NCI-H748 treated with DMSO at 0.1 percent for 48 hours (cell line): ENCODE measurements around the gene SPOPL.
A peak's percentile ranks its signal among the peaks of the same experiment; 100 is the strongest.
"Not testable (repeated sequence)": the region's sequence is repeated elsewhere in the genome, so short reads cannot be mapped to it uniquely, and the experiment has no call there.

Source experiments
- DNase-seq: peaks from one replicate; lab custom pipeline; 2025; lab: John Stamatoyannopoulos, UW

Gene SPOPL

DNA sequence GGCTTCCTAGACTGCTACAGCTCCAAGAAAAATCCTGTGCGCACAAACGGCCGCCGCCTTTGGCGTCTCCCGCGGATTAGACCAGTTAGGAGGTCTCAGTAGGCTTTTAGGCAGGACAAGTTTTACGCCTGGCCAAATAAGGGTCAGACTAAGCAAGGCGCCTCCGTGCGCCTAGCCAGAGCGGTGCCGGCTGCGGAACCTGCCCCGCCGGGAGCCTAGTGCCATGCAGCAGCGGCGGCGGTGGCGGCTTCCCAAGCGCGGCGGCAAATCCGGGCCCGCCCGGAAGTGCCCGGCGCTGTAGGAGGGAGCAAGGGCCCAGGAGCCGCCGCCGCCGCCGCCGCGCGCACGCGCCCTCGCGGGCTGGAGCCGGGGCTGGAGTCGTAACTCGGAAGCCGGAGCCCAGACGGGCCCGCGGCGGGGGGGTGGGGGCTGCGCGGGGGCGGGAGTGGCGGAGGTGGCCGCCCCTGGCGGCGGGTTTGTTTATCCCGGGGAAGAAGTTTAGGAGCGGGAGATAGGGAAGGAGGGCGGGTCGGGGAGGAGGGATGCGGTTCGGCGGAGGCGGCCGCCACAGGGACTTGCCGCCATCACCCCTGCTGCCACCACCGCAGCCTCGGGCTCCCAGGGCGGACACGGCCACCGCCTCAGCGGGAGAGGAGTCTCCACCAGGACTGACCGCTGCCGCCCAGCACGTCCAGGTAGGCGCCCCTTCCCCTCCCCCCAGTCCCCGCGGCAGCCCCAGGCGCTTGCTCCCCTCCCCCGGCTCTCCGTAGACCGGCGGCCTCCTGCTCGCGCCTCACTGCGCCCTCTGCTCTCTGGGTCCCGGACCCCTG, at the start of gene SPOPL:
Gene SPOPL (plus strand): TSS at position 346 of the 830 bp plus-strand sequence. CDS start 48,447 bp downstream, outside the sequence.
- DNase-seq, result peak; percentile 67

GRCh38 chr2:138452324-138452723, 49.2 kb upstream of the SPOPL start:
- no peak for DNase-seq

- no peak for DNase-seq
These were observed 47.8 kb upstream of the SPOPL start for GRCh38 chr2:138453815-138454214.

DNA sequence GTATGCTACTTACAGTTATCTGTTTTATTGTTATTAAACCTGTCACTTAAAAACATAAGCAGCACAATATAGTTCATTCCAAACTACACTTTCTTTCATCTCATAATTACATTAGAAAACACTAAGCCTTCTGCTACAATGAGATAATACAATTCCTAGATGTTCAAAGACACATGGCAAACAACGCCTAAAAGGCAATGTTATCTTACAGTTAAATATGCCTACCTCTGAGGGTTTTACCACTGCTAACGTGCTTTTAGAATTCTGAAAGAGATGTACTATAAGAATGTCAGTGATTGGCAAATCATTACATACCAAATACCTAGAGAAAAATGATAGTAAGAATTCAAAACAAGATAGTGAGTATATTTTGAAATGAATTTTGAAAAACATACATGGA, 46.8 kb upstream of the SPOPL start:
- no peak for DNase-seq

- no peak for DNase-seq
These were observed 46.3 kb upstream of the SPOPL start for GRCh38 chr2:138455275-138455674.

DNA sequence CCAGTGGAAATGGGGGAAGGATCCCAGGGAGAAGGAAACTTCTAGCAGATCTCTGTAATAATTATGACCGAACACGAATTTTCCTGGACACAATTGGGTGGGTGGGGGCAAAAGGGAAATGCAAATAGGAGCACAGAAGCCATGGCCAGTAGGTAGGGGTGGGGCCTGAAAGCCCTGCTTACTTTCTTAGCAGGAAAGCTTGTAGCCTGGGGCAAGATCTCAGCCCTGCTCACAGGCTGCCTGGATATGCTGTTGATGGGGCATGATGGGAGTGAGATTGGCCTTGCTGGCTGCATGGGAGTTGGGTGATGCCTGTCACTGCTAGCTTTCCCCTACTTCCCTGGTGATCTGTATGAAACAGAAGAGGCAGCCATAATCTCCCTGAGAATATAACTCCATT, 45.9 kb upstream of the SPOPL start:
- no peak for DNase-seq

DNA sequence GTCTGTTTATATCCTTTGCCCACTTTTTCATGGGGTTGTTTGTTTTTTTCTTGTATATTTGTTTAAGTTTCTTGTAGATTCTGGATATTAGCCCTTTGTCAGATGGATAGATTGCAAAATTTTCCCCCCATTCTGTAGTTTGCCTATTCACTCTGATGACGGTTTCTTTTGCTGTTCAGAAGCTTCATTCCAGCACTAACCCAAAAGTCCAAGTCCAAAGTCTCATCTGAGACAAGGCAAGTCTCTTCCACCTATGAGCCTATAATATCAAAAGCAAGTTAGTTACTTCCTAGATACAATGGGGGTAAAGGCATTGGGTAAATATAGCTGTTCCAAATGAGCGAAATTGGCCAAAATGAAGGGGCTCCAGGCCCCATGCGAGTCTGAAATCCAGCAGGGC, 38.9 kb upstream of the SPOPL start:
- DNase-seq, result not testable (repeated sequence)

GRCh38 chr2:138468617-138469016, 33.0 kb upstream of the SPOPL start:
- DNase-seq, result no peak

DNA sequence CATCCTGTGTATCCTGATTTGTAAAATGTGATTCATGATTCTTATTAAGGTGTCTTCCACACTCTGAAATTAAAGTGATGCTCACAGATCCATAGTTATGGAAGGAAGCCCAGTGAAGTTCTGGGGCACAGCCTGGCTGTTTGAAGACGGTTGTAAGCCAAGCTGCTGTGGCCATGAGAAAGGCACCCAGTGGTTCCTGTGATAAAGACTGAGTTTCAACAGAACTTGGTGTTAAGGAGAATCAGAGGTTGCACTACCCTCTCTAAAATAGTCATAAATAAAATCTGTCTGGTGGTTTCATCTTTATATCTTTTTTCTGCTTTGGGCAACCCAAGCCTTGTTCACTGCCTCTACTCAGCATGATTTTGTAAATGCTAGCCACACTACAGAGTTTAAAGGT, 32.2 kb upstream of the SPOPL start:
- no peak for DNase-seq

- DNase-seq, result no peak
These were observed 30.6 kb upstream of the SPOPL start for GRCh38 chr2:138470941-138471340.

GRCh38 chr2:138474100-138474825, 27.3 kb upstream of the SPOPL start:
- no peak for DNase-seq

- no peak for DNase-seq
These were observed 26.2 kb upstream of the SPOPL start for GRCh38 chr2:138475277-138475776.

DNA sequence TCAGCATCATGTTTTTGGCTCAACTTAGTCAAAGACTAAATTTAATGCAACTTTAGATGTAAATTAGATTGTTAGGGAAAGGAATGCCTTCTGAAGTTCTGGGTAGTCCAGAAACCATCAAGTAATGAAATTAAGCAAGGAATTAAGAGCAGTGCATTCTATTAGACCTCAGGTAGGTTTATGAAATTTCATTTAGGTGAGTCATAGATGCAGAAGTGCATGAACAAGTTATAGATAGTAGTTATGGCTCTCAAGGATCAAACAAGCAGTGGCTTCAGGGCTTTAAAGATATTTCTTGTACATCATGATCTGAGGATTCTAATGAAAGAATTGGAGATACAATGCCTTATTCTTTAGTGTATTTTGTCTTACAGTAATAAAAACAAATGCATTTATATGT, 25.4 kb upstream of the SPOPL start:
- DNase-seq, result no peak

- no peak for DNase-seq
These were observed 24.6 kb upstream of the SPOPL start for GRCh38 chr2:138476940-138477339.

DNA sequence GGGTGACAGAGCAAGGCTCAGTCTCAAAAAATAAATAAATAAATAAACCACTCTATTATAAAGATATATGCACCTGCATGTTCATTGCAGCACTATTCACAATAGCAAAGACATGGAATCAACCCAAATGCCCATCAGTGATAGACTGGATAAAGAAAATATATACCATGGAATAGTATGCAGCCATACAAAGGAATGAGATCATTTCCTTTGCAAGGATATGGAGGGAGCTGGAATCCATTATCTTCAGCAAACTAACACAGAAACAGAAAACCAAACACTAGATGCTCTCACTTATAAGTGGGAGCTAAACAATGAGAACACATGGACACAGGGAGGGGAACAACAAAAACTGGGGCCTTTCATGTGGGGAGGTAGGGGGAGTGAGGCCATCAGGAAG, 18.8 kb upstream of the SPOPL start:
- not testable (repeated sequence) for DNase-seq

GRCh38 chr2:138485019-138485418, 16.6 kb upstream of the SPOPL start:
- DNase-seq, result no peak

DNA sequence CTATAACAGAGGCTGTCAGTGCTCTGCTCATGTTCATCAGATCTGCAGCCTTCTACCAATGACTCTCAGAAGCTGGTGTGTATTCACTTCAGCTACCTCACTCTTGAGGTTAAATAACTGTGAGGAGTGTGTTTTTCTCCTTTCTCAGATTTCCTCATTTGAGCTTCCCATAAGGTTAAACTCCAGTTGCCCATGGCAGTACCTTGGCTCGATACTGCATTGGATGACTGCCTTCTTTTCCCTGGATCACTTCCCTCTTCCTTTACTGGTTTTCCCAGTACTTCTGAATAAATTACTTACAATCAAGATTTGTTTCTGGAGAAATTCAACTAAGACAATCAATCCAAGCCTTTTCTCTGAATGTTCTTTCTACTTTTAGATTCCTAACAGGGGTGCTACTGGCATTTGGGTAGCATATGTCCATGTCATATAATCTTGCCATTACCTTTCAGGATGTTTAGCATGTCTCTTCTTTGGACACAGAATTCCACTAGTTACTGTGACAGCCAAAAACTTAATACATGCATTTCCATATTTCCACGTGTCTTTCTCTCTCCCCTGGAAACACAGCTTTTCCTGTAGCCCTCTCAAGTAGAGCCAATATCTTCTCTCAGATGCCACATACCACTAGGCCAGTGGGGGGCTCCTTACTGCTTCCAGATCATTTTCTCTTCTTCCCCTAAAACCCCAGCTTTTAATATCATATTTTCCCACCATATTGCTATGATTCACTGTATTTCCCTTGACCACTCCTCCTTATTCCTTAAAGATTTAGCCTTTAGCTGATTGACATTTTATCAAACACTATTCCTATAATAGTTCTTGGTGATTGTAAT, 15.0 kb upstream of the SPOPL start:
- DNase-seq, result no peak

DNA sequence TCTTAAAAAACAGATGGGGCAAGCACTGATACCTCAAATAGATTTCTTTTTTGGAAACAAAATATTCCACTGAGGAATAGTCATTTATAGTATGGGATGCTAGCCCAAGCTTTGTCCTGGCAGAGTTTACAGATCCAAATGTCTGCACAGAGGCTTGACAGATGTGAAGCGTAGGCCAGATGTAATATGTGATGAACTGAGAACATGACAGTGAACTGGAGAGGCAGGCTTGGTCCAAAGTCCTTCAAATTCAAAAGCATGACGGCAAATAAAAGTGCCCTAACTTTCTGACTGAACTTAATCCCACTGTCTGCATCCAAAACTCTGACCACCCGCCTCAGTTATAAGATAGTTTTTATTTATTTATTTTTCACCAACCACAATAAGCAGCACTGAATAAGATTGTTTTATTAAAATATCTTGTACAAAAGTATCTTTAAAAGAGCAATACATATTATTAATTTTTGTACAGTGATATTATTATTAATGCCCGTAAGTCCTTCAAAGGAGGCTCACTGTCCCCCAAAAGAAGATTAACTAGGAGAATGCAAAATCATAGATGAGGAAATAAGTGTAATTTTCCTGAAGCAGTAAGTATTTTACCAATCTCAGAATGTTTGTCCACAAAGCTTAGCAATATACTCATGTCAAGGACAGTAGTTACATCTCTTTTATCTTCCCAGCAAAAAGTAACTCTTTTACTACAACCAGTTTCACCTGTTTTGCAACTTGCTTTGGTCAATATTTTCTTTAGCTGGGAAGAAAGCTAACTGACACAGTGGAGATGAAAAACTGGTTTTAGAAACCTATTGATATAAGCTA, 10.7 kb upstream of the SPOPL start:
- no peak for DNase-seq

DNA sequence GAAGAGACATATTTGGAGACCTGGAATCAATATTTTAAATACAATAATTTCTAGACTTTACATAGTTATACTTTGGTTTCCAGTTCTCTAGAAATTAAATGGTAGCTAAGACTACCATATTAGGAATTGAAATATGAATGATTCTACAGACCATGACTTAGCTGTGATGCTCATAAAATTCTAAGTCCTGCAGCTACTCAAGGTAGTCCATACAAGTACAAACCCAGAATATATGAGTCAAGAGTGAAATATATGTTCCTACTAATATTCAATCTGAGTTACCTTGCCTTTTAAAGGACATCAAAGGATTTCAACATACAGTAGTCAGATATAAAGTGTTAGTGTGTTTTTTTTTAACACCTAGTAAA, 10.1 kb upstream of the SPOPL start:
- no peak for DNase-seq

GRCh38 chr2:138492160-138492559, 9.4 kb upstream of the SPOPL start:
- DNase-seq, result no peak

DNA sequence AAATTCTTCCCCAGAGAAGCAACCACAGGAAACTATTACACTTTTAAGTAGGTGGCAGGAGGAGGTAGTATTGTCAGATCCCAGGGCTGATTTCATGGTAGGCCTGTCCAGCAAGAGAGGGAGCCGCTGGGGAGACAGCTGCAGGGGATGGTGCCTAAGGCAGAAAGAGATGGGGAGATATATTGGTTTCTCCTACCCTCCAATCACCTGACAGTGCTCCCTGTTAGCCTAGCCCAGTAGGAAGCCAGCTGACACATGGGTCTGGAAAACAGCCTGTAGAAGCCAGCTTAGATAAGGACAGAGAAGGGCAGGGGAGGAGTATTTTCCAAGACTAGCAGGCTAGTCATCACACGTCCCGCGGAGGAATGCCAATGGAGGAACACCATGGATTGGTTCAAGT, 8.2 kb upstream of the SPOPL start:
- no peak for DNase-seq
